Mucosa of descending colon (tissue), 3 donors: ENCODE measurements around the gene PPID. TPM values are rescaled to one million over a fixed set of nuclear protein-coding genes. Genes with fewer than 3 reads are reported as not detected.

Experiments
- ATAC-seq: fragments of 200-7000 bp; cut with Tn5 transposase; one replicate; pipeline ENCODE4 v1.9.1; 2020; ENCODE audit warnings: mild to moderate bottlenecking, moderate library complexity
- DNase-seq, 3 donors: peaks; one replicate each; pipeline ENCODE4 v3.0.0-alpha.2; 2020
- H3K36me3 ChIP-seq: fragments of 200-600 bp; one replicate; pipeline ENCODE4 v1.8.0; 2021; ENCODE audit warnings: low read depth, mild to moderate bottlenecking
- H3K4me1 ChIP-seq: fragments of 200-600 bp; one replicate; pipeline ENCODE4 v1.8.0; 2021; ENCODE audit warnings: low read depth, mild to moderate bottlenecking
- H3K4me3 ChIP-seq: fragments of 200-600 bp; one replicate; pipeline ENCODE4 v1.8.0; 2021; ENCODE audit warnings: mild to moderate bottlenecking
- H3K9me3 ChIP-seq: fragments of 200-600 bp; one replicate; pipeline ENCODE4 v1.8.0; 2021; ENCODE audit warnings: mild to moderate bottlenecking
- intact Hi-C, 2 donors: fragments of 100-400 bp; cut with DNase I in 1 of 2; cut with micrococcal nuclease in 1 of 2; formaldehyde crosslinking; loops; one replicate each; pipeline versions ENCODE4 v1.11.0 to v1.11.1; 2022; cut with DNase I, micrococcal nuclease
- total RNA-seq, 3 donors: library from RNA; stranded (reverse); fragmentation: NEBNext Ultra II Directional in 2 of 3; extraction: Animal tissue kit (Norgen Biotek cat#: 25700) in 2 of 3; gene quantifications; one replicate each; pipeline versions ENCODE4 v1.2.1 to v1.2.4, GENCODE V29; 2021 to 2023
- TF ChIP-seq, protein P1 (sequence below): fragments of 200-600 bp; IDR thresholded peaks from one replicate; pipeline ENCODE4 v1.8.0; 2022; ENCODE audit warnings: antibody characterized with exemption, mild to moderate bottlenecking
- donor health status: DM: no; HTN: no; CAD: no; lungs with moderate emphysema.
- donor health status: DM: no; HTN: no; CAD: no.
- donor health status: DM: no; HTN: yes; CAD: no.

Gene PPID
- total RNA-seq, 3 donors from 2014 or later: 19.7 to 23.9 (median 22.2) TPM

GRCh38 chr4:158671665-158671914, 51.6 kb downstream of the PPID start, which contains the start of gene C4orf46:
Gene C4orf46 (minus strand): TSS chr4:158671887. CDS start chr4:158671801, 86 bp downstream.
- DNase-seq (no peak), ATAC-seq (peak; percentile 3)
- intact Hi-C loops: no loop called here
- Histone ChIP-seq H3K4me3 (peak within 1 kb of the TSS; percentile 87), H3K4me1 (peaks cover 16% of the 10 kb centered on the region), H3K36me3 (peaks cover 4% of the 10 kb centered on the region), H3K9me3 (no peaks in the 10 kb centered on the region)
- TF ChIP-seq, protein P1, sequence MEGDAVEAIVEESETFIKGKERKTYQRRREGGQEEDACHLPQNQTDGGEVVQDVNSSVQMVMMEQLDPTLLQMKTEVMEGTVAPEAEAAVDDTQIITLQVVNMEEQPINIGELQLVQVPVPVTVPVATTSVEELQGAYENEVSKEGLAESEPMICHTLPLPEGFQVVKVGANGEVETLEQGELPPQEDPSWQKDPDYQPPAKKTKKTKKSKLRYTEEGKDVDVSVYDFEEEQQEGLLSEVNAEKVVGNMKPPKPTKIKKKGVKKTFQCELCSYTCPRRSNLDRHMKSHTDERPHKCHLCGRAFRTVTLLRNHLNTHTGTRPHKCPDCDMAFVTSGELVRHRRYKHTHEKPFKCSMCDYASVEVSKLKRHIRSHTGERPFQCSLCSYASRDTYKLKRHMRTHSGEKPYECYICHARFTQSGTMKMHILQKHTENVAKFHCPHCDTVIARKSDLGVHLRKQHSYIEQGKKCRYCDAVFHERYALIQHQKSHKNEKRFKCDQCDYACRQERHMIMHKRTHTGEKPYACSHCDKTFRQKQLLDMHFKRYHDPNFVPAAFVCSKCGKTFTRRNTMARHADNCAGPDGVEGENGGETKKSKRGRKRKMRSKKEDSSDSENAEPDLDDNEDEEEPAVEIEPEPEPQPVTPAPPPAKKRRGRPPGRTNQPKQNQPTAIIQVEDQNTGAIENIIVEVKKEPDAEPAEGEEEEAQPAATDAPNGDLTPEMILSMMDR: no peak

DNA sequence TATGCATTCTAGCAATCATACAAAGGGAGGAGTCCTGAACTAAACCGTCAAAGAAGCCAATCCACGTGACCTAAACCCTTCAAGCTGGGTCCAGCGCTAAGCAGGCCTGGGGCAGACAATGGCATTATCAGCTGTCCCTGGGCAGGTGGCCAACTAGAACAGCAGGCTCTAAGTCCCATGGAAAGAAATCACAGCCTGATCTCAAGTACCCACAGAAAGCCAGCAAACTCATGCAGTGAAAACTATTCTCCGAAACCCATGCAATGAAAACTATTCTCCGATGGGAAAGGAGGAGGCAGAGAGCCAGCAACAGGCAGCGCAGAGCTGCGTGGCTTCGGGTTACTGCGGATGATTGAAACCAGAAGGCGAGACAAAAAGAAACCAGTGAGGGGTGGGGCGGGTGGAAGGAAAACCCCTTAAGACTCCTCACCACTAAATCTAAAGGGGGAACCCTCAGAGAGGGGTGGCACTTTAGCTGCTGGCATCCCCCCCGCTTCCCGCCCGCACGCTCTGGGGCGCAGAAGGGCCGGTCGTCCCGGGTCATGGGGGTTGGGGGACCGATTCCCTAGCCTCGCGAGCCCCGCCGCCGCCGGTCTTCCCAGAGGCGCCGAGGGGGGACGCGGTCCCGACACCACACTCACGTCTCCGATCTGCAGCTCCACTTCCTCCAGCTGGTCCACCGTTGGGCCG, 52.1 kb downstream of the PPID start:
- ATAC-seq (peak; percentile 16), DNase-seq (peak; percentile 66 to 79 (median 75))
- peak overlapping the region; percentile 87 for H3K4me3 ChIP-seq
- no peaks in the 10 kb centered on the region for H3K9me3 ChIP-seq
- peaks cover 4% of the 10 kb centered on the region for H3K36me3 ChIP-seq
- TF ChIP-seq, protein P1: no peak
- intact Hi-C loops: no loop called here
- H3K4me1 ChIP-seq: peaks cover 16% of the 10 kb centered on the region

DNA sequence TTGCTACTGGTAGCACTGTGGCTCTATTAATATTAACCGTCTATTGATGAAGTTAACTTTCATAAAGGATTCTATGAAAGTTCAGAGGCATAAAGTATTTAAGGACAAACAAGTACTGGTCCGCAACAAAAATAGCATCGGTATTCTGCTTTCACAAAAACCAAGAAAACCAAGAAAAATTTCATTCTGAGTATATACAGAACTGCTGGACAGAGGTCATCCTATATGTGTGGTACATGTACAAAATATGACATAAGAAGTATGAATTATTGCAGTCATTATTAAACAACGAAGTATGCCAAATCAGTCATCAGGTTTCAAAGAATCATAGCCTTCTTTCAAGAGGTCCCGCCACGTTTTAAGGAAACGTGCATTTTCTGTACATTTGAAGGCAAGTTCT, 53.9 kb downstream of the PPID start:
- no peak for DNase-seq
- Histone ChIP-seq H3K4me3 (no peak overlapping the region), H3K9me3 (no peaks in the 10 kb centered on the region), H3K4me1 (peaks cover 16% of the 10 kb centered on the region), H3K36me3 (peaks cover 4% of the 10 kb centered on the region)
- TF ChIP-seq, protein P1: no peak
- no peak for ATAC-seq
- intact Hi-C loops: no loop called here

GRCh38 chr4:158667651-158668198, 55.5 kb downstream of the PPID start:
- H3K4me1 ChIP-seq: peaks cover 10% of the 10 kb centered on the region
- no peak overlapping the region for H3K4me3 ChIP-seq
- DNase-seq (peak in 1 of 3 donors; percentile 19), ATAC-seq (no peak)
- no peaks in the 10 kb centered on the region for H3K9me3 ChIP-seq
- intact Hi-C loops: no loop called here
- TF ChIP-seq, protein P1: peak; percentile 22
- H3K36me3 ChIP-seq: peaks cover 4% of the 10 kb centered on the region

DNA sequence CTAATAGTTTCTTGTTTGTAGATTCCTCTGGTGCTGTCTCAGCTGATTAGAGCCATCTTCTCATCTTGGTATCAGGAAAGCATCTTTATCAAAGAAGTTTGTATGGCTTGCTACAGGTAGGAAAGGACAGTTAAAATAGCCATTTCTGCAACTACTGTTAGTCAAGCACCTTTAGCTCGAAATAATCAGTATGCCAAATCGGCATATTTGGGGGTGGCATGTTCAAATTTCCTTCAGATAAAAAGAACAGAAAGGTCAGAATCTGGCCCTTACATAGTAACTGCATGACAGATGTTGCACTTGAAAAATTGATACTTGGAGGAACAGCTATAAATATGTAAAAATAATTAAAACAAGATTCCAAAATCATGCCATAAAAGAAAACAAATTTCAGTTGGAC, 56.3 kb downstream of the PPID start:
- no peaks in the 10 kb centered on the region for H3K9me3 ChIP-seq
- TF ChIP-seq, protein P1: no peak
- intact Hi-C loops: no loop called here
- H3K4me1 ChIP-seq: peaks cover 8% of the 10 kb centered on the region
- no peak for DNase-seq
- no peak for ATAC-seq
- no peak overlapping the region for H3K4me3 ChIP-seq
- peaks cover 2% of the 10 kb centered on the region for H3K36me3 ChIP-seq
